GM19351 (cell line): ENCODE results near the gene REPIN1.

Experiments
- ATAC-seq: cut with Tn5 transposase; IDR thresholded peaks from one replicate; pipeline ENCODE4 v1.9.1; 2021; ENCODE audit warnings: mild to moderate bottlenecking, moderate library complexity; ENCODE audit not compliant: unreplicated experiment

The REPIN1 gene

DNA sequence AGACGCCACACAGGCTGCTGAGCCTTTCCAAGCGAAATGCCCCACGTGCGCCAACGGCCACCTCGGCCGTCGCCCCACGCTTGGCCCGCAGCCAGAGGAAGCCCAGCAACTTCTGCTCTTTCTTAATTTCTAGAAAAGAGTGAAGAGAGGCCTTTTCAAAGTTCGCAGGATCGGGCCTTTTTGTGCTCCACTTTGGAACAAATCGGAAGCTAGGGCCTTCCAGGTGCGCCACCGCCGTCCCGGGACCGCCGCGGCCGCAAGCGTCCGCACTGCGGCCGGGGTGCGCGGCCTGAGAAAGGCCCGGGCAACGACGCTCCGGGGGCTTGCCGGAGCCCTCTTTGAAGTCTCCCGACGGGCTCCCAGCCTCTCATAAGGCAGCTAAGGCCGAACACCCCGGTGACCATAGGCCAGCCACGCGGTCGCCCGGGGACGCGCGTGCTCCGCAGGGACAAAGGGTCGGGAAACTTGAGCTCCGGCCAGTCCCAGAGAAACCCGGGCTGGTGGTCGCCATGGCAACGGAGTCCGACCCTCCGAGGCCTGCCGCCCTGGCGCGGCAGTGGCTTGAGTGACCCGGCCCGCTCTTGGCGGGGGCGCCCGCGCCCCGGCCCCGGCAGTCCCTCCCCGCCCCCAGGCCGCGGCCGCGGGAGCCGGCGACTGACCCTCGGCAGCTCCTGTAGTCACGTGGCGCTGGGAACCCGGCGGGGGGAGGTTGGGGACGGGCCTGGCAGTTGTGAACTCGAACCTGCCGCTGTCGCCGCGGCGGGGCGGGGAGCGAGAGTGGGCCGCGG lies at the start of gene REPIN1:
TSS of gene REPIN1 (plus strand) at position 727 of the 788 bp plus-strand sequence. CDS start 890 bp downstream, outside the sequence.
- ATAC-seq, result peak; percentile 53

GRCh38 chr7:150321788-150322113 lies 46.9 kb upstream of the REPIN1 start:
- ATAC-seq, result no peak

DNA sequence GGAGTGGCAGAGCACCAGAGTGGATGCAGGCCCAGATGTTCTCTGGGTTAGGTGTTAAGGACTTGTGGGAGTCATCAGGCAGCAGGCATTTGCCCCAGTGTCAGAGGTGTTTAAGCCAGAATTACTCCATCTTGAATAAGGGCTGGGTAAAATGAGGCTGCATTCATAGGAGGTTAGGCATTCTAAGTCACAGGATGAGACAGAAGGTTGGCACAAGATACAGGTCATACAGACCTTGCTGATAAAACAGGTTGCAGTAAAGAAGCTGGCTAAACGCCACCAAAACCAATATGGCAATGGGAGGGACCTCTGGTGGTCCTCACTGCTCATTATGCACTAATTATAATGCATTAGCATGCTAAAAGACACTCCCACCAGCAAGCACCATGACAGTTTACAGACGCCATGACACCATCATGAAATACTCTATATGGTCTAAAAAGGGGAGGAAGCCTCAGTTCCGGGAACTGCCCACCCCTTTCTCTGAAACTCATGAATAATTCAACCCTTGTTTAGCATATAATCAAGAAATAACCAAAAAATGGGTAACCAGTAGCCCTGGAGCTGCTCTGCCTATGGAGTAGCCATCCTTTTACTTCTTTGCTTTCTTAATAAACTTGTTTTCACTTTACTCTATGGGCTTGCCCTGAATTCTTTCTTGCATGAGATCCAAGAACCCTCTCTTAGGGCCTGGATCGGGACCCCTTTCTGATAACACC lies 46.3 kb upstream of the REPIN1 start:
- peak; percentile 43 for ATAC-seq

GRCh38 chr7:150322833-150323681 lies 45.6 kb upstream of the REPIN1 start, which contains the start of the genes ACTR3C and LRRC61:
TSS of gene ACTR3C (minus strand) at chr7:150323545. CDS start at chr7:150295296, 28,249 bp downstream.
TSS of gene LRRC61 (plus strand) at chr7:150323355. CDS start at chr7:150336862, 13,507 bp downstream.
- peak; percentile 57 for ATAC-seq

- peak; percentile 29 for ATAC-seq
These were observed 44.8 kb upstream of the REPIN1 start for GRCh38 chr7:150323682-150324372.

- ATAC-seq, result no peak
These were observed 44.2 kb upstream of the REPIN1 start for GRCh38 chr7:150324373-150324961.

GRCh38 chr7:150325110-150325611 lies 43.5 kb upstream of the REPIN1 start:
- no peak for ATAC-seq

GRCh38 chr7:150325901-150326300 lies 42.7 kb upstream of the REPIN1 start:
- ATAC-seq, result no peak

DNA sequence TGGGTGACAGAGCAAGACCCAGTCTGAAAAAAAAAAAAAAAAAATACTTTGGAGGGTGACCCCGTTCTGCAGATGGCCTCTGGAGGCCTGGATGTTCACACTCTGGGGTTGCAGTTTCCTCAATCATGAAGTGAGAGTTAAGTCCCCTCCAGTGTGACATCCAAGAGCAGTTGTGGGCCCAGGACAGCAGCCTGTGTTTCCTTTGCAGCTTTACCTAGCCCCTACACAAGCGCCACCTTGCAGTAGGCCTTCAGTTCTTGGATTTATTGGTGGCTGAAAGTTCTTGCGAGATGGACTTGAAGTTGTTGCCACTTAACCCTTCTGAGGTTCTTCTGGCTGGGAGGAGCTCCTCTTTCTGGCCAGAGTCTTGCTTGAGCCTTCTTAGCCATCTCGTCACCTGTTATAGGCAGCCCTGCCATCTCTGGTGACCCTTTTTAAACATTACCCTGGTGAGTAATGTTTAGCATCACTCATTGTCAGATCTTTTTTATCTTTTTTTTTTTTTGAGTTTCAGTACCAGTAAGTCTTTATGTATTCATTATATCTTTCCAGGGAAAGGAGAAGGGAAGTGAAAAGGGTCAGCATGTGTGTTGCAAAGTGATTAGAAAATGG lies 41.9 kb upstream of the REPIN1 start:
- ATAC-seq, result no peak

DNA sequence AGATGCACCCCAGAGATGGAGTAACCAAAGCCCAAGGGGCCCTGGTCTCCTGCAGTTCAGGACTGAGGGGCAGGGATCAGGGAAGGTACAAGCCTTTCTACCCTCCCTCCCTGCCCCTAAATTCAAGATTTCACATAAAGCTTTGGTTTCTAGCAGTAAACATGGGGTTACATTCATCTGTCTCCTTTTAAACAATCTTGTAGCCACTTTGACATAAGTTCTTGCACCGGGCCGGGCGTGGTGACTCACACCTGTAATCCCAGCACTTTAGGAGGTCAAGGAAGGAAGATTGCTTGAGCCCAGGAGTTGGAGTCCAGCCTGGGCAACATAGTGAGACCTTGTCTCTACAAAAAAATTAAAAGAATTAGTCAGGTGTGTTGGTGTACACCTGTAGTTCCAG lies 41.3 kb upstream of the REPIN1 start:
- no peak for ATAC-seq

DNA sequence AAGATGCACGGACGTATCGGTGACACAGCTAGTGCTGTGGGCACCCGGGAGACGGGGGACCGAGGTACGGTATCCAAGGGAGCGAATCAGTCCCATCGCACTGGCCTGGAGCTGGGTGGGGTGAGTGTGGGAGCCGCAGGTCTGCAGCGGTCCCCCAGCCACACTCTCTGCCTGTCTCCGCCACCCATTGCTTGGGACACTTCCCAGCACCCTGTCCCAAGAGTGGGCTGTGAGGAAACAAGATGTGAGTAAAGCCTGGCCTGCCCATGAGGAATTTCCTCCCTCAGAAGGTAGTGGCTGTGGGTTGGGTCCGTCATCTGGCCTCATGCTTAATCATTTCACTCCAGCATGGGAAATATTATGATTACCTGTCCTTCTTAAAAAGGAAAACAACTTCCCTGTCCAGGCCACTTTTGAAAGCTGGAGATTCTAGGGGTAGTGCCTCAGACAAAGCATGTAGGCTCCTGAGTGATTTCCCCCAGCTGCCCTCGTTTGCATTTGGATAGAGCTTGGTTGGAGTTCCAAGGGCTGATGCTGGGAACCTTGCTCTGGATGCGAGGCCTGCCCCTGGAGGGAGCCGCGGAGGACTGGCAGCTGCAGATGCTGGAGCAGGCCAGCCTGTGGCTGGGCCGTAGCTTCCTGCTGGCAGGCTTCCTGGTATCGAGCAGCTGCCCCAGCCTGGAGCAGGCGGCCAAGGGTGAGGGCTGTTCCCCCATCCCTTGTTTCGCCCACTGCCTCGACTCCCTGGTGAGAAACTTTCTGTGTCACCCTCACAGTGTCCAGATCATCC lies 39.1 kb upstream of the REPIN1 start:
- ATAC-seq, result no peak

- ATAC-seq, result no peak
These were observed 38.3 kb upstream of the REPIN1 start for GRCh38 chr7:150330211-150330885.

DNA sequence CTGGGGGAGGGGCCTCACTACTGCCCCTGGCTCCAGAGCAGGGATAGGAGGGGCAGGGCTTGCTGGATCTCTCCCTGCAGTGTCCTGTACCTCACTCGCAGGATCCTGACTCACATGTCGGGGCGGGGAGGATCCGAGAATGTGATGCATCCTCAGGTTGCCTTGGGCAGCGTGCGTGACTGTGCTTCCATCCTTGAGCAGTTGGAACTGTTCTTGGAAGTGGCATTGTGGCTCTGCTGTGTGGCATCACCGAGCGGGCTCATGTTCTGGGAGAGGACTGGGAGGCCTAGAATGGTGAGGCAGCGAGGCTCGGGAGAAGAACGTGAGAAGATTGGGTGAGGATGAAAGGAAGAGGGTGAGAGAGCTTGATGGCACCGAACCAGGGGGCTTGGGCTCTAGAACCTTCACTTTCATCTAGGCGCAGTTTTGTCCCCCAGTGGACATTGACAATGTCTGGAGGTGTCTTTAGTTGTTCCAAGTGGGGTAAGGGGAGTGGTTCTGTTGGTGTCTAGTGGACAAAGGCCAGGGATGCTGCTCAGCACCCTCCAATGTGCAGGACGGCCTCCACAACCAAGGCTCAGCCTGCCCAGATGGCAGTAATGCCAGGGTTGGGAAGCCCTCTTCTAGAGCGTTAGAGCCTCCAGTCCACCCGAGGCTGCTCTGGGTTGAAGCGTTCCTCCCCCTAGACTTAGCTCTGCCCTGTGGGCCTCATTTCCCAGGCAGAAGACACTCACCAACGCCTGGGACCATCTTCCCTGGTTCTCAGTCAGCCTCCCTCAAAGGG lies 35.6 kb upstream of the REPIN1 start:
- ATAC-seq, result no peak

DNA sequence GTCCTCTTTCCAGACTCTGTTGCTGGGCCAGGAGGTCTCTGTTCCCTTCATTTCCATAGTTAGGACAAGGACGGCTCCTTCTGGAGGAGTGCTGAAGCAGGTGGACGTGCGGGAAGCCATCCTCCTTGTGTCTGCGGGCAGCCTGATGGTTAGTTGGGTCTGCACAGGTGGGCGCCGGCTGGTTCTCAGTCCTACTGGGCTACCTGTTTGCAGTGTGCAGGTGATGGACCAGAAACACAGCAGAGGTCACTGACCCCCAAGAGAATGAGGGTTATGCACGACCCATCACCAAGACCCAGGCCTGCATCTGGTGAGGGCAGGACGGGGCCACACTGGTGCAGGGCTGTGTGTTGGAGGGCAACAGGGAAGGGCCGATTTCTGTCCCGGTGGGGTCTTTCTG lies 35.0 kb upstream of the REPIN1 start:
- ATAC-seq, result no peak

GRCh38 chr7:150334108-150334507 lies 34.5 kb upstream of the REPIN1 start:
- no peak for ATAC-seq

DNA sequence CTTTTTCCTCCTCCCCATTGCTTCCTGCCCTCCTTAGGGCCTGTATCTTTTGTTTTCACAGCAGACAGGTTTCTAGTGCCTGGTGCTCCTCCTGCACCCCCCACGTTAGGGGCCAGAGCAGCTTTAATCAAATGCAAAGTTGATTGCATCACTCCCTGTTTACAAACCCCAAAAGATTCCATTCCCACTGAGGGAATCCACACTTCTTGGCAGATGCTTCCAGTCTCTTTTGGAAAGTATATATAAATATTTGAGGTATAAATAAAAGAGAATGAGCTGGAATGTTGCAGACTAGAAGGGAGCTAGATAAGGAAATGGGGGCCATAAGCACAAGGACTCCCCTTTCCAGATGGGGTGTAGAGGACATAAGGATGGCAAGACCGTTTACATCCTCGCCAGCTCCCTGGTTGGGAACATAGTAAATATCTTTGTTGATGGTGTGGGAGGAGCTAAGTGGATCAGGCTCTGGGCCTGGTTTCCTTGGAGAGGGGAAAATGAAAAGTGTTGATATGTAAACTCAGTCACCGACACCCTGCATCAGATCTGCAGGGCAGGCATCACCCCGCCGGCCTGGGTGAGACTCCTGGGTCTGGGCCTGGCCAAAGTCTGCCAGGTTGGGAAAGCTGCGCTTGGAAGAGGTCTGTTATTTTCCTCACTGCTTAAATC lies 33.4 kb upstream of the REPIN1 start:
- no peak for ATAC-seq

- ATAC-seq, result no peak
These were observed 32.9 kb upstream of the REPIN1 start for GRCh38 chr7:150335774-150336112.
